Thoracic aorta (tissue), 2 donors: ENCODE results near the gene SPINK14. TPM values are rescaled to one million over a fixed set of nuclear protein-coding genes. Genes with fewer than 3 reads are reported as not detected.

Experiments
- ATAC-seq: fragments of 150-250 bp; one replicate; pipeline ENCODE4 v1.8.0; 2017; ENCODE audit warnings: low read depth; ENCODE audit not compliant: insufficient number of reproducible peaks, low FRiP score
- DNase-seq: peaks from one replicate; pipeline ENCODE4 v3.0.0-alpha.2; 2020; ENCODE audit warnings: low spot score
- H3K27ac ChIP-seq, 2 donors: fragments of 200-600 bp; sonication (generic); 1 replicate in 1 of 2; 2 replicates in 1 of 2; pipeline ENCODE4 v1.5.1; 2016; ENCODE audit warnings: mild to moderate bottlenecking in 2 of 2, moderate library complexity in 2 of 2
- H3K27me3 ChIP-seq: fragments of 200-600 bp; sonication (generic); replicated peaks from 2 replicates; pipeline ENCODE4 v1.6.0; 2016; ENCODE audit warnings: mild to moderate bottlenecking; ENCODE audit not compliant: insufficient read depth
- H3K36me3 ChIP-seq: fragments of 200-600 bp; sonication (generic); one replicate; pipeline ENCODE4 v1.5.1; 2016
- H3K4me1 ChIP-seq, 2 donors: fragments of 200-600 bp; sonication (generic); 1 replicate in 1 of 2; 2 replicates in 1 of 2; pipeline versions ENCODE4 v1.5.1 to v1.6.0; 2016; ENCODE audit warnings: low read depth in 2 of 2, mild to moderate bottlenecking in 1 of 2; ENCODE audit not compliant: control insufficient read depth in 1 of 2
- H3K4me3 ChIP-seq: fragments of 200-600 bp; sonication (generic); 2 replicates; pipeline ENCODE4 v1.5.1; 2016; ENCODE audit warnings: mild to moderate bottlenecking
- H3K9me3 ChIP-seq: fragments of 200-600 bp; sonication (generic); 2 replicates; pipeline ENCODE4 v1.5.1; 2016
- total RNA-seq, 2 donors: library from RNA; depleted of rRNA; stranded (reverse); fragments of >200 nt; gene quantifications; one replicate each; pipeline versions ENCODE4 v1.1.0 to v1.2.3, GENCODE V29; 2016
- TF ChIP-seq, protein P1 (sequence below): fragments of 200-600 bp; sonication (generic); IDR thresholded peaks from one replicate; pipeline ENCODE4 v1.5.1; 2019; ENCODE audit warnings: antibody characterized with exemption

The SPINK14 gene
- total RNA-seq, 2 donors from 2014 or later: not detected

DNA sequence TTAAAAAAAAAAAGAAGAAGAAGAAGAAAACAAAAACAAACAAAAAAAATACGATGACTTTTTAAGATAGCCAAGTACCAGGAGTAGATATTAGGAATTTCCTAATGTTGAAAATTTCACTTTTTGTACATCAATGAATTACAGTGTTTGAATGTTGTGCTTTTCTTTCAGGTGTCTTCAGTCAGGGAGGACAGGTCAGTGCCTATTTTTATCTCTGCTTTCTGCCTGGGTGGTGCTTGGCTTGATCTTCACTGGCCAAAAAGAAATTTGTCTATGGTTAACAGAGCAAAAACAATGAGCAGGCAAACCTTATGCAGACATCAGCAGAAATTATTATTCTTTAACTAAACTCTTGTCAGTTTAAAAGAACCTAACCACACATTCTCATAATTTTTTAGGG, 37.5 kb downstream of the SPINK14 start:
- no peaks in the 10 kb centered on the region for H3K36me3 ChIP-seq
- no peaks in the 10 kb centered on the region for H3K27me3 ChIP-seq
- TF ChIP-seq, protein P1, sequence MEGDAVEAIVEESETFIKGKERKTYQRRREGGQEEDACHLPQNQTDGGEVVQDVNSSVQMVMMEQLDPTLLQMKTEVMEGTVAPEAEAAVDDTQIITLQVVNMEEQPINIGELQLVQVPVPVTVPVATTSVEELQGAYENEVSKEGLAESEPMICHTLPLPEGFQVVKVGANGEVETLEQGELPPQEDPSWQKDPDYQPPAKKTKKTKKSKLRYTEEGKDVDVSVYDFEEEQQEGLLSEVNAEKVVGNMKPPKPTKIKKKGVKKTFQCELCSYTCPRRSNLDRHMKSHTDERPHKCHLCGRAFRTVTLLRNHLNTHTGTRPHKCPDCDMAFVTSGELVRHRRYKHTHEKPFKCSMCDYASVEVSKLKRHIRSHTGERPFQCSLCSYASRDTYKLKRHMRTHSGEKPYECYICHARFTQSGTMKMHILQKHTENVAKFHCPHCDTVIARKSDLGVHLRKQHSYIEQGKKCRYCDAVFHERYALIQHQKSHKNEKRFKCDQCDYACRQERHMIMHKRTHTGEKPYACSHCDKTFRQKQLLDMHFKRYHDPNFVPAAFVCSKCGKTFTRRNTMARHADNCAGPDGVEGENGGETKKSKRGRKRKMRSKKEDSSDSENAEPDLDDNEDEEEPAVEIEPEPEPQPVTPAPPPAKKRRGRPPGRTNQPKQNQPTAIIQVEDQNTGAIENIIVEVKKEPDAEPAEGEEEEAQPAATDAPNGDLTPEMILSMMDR: no peak
- no peaks in the 10 kb centered on the region for H3K4me1 ChIP-seq
- ATAC-seq (no peak), DNase-seq (no peak)
- no peak overlapping the region for H3K27ac ChIP-seq
- no peaks in the 10 kb centered on the region for H3K9me3 ChIP-seq
- no peak overlapping the region for H3K4me3 ChIP-seq

DNA sequence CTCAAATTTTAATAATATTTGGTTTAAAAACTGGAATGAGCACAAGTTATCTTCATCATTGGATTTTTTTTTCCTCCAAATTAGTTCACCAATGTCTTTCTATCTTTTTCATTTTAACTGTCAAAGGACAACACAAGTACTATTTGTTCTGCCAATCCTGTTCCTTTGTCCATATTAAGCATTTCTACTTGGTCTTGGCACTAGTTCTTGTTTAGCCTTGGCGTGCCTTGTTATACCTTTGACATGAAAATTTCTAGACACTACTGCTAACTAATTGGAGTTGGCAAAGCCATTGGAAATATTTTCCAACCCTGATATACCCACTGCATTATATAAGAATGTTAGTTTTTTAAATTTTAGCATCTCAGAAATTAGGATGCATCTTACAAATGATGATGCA, 38.3 kb downstream of the SPINK14 start:
- Histone ChIP-seq H3K27me3 (no peaks in the 10 kb centered on the region), H3K4me1 (no peaks in the 10 kb centered on the region), H3K36me3 (no peaks in the 10 kb centered on the region), H3K4me3 (no peak overlapping the region), H3K27ac (no peak overlapping the region), H3K9me3 (no peaks in the 10 kb centered on the region)
- TF ChIP-seq, protein P1: no peak
- ATAC-seq (no peak), DNase-seq (no peak)

DNA sequence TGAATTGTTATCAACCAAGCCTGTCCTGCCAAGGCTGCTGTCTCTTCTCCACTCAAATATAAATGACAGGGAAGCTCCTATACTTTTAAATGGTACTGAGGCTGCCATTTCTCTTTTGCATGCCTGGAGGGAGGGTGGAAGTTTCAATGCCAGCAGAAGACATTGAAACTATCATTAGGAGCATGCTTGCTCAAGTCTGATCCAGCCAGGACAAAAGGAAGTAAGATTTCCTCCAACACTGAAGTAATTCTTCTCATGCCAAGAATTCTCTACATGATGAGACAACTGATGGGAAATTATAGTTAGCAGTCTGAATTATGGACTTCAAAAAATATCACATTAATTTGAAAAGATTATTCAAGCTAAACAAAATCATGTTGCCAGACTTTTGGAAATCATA, 39.9 kb downstream of the SPINK14 start:
- H3K9me3 ChIP-seq: no peaks in the 10 kb centered on the region
- H3K27ac ChIP-seq: no peak overlapping the region
- H3K36me3 ChIP-seq: no peaks in the 10 kb centered on the region
- no peak overlapping the region for H3K4me3 ChIP-seq
- H3K27me3 ChIP-seq: no peaks in the 10 kb centered on the region
- TF ChIP-seq, protein P1: no peak
- ATAC-seq (no peak), DNase-seq (no peak)
- no peaks in the 10 kb centered on the region for H3K4me1 ChIP-seq

DNA sequence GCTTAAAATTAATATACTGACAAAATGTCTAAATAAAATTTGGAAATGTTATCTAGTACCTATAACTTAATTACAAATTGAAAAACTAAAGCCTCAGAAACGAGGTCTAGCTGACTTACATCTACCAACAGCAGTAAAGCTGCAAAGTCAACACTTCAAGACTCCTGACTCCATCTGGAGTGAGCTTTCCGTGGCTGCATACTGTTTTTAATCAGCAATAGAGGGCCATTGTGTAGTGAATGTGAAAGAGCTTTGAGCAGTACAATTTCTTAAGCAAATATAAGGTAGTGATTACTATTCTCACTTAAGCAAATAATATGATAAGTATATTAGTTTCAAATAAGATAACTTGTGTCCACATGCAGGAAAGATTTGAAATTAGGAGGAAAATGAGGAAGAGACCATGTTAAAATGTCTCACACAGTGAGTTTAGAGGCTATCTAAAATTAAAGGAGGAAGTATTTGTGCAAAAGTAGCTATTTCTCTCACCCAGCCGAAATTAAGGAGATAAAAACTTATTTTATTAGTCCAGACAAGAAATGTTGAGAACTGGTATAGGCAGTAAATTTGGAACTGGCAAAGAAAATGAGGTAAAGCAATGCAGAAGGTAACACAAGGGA, 40.9 kb downstream of the SPINK14 start:
- Histone ChIP-seq H3K27me3 (no peaks in the 10 kb centered on the region), H3K36me3 (no peaks in the 10 kb centered on the region), H3K9me3 (no peaks in the 10 kb centered on the region), H3K27ac (no peak overlapping the region), H3K4me3 (no peak overlapping the region), H3K4me1 (no peaks in the 10 kb centered on the region)
- ATAC-seq (no peak), DNase-seq (no peak)
- TF ChIP-seq, protein P1: no peak

DNA sequence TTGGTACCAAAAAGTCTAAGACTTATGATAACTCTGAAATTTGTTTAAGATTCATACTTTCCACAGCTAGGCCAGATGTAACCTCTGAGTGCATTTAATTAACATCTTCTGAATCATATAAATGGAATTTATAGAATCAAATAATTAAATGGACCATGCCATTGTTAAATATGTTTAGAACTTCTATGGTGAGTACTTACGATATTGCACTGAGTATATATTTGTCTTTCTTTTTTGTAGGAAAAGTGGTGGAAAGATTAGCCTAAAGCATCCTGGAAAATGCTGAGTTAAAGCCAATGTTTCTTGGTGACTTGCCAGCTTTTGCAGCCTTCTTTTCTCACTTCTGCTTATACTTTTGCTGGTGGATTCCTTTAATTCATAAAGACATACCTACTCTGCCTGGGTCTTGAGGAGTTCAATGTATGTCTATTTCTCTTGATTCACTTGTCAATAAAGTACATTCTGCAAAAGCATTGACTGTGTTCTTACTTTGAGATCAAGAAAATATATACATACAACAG, 46.4 kb downstream of the SPINK14 start:
- ATAC-seq (no peak), DNase-seq (no peak)
- no peak overlapping the region for H3K4me3 ChIP-seq
- no peaks in the 10 kb centered on the region for H3K4me1 ChIP-seq
- no peaks in the 10 kb centered on the region for H3K27me3 ChIP-seq
- TF ChIP-seq, protein P1: no peak
- H3K9me3 ChIP-seq: no peaks in the 10 kb centered on the region
- H3K27ac ChIP-seq: no peak overlapping the region
- H3K36me3 ChIP-seq: no peaks in the 10 kb centered on the region
